Measurements from ENCODE around the gene AP2A2.

DNA sequence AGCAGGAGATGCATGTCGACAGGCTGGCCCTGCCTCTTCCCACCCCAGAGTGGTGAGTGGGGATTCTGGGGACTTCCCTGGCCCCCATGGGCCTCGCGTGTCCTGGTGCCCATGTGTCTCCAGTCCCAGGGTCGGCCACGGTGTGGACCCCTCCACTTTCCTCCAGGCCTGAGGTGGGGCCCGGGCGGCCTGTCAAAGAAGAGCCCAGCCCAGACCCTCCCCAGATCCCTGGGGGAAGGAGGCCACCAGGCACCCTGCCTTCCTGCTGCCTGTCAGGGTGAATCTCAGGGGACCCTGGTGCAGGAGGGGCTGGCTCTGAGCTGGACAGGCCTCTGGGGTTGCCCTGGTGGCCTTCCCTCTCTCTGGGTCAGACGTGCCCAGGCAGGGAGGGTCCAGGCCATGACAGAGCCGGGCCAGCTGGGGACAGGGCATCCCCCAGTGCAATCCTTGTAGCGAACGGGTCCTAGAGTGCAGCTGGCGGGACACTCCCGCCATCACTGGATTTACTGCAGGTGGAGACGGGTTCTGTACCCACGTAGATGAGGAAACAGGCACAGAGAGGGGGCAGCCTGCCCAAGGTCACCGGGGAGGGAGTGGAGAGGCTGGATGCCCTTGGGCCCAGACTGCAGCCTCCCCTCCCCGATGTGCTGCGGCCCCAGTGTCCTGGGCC lies 124.4 kb downstream of the AP2A2 start:
- TF ChIP-seq EZH2 (IDR thresholded peaks at IDR 0.05) (no peak), POLR2AphosphoS5 (IDR thresholded peaks at IDR 0.05; ENCODE audit: borderline replicate concordance, low read depth, low read length) (no peak)

Measured in SK-N-MC (cell line).